ENCODE results near the gene SMARCA4. TPM values are rescaled to one million over a fixed set of nuclear protein-coding genes. Genes with fewer than 3 reads are reported as not detected.

Gene SMARCA4
- total RNA-seq, 2 experiments from 2014 or later, result 97.0 to 98.7 TPM

DNA sequence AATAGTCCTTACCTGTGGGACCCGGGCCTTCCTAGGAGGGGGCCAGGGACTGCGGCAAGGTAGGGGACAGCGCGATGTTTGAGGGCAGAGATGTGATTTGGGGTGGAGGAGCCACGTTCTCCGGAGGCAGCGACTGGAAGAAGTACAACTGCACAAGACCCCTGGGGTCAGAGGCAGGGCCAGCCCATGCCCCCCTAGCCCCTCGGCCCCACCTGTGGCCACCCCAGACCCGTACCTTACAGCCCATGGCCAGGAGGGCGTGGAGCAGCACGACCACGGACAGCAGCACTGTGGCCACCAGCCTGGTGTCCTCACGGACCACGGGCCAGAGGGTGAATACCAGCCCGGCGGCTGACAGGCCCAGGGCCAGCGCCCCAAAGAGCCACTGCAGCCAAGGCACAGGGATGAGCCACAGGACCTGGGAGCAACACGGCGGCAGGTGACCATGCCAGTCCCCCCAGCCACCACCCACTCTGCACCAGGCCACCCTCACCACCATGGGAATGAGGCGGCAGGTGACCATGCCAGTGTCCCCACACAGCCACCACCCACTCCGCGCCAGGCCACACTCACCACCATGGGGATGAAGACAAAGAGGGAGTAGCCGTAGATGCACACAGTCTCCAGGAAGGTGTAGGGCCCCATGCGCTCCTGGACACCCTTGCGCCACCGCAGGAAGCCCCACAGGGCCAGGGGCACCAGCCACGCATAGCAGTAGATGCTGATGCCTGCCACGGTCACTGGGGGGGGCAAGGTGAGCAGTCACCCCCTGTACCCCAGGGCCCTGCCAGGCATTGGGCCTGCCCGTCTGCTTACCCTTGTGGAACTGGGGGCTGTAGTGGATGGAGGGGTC lies 37.3 kb upstream of the SMARCA4 start:
- no peak overlapping the region for H3K4me3 Mint-ChIP-seq
- peaks cover 9% of the 10 kb centered on the region for H3K4me1 Mint-ChIP-seq (ENCODE audit: low read depth)
- H3K27me3 Mint-ChIP-seq, result no peaks in the 10 kb centered on the region
- ATAC-seq (no peak), DNase-seq (no peak)
- H3K36me3 Mint-ChIP-seq (ENCODE audit: low read depth), result peaks cover 6% of the 10 kb centered on the region
- intact Hi-C loops (cut with micrococcal nuclease), result no loop called here
- H3K27ac Mint-ChIP-seq, result no peak overlapping the region
- POLR2A ChIA-PET, result no interaction called here
- TF ChIP-seq, protein P1, sequence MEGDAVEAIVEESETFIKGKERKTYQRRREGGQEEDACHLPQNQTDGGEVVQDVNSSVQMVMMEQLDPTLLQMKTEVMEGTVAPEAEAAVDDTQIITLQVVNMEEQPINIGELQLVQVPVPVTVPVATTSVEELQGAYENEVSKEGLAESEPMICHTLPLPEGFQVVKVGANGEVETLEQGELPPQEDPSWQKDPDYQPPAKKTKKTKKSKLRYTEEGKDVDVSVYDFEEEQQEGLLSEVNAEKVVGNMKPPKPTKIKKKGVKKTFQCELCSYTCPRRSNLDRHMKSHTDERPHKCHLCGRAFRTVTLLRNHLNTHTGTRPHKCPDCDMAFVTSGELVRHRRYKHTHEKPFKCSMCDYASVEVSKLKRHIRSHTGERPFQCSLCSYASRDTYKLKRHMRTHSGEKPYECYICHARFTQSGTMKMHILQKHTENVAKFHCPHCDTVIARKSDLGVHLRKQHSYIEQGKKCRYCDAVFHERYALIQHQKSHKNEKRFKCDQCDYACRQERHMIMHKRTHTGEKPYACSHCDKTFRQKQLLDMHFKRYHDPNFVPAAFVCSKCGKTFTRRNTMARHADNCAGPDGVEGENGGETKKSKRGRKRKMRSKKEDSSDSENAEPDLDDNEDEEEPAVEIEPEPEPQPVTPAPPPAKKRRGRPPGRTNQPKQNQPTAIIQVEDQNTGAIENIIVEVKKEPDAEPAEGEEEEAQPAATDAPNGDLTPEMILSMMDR (IDR thresholded peaks at IDR 0.05), result no peak
- no peaks in the 10 kb centered on the region for H3K9me3 Mint-ChIP-seq
- CTCF ChIA-PET, result no interaction called here

DNA sequence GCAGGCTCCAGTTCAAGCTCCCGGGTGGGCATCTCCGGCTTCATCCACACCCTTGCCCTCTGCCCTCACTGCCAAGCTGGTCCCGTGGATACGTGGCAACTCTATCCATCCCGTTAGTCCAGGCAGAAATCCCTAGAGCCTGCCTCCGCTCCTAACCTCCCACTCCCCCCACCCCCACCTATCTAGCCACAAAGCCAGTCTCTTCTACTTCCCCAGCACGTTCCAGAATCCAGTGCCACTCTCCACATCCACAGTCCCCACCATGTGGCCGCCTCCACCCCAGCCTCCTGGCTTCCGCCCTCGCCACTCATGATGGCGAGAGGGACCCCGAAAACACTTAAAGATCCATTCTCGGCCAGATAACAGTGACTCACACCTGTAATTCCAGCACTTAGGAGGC lies 36.2 kb upstream of the SMARCA4 start:
- ATAC-seq, result no peak
- no peaks in the 10 kb centered on the region for H3K27me3 Mint-ChIP-seq
- no peak overlapping the region for H3K4me3 Mint-ChIP-seq
- no peak overlapping the region for H3K27ac Mint-ChIP-seq
- ChIA-PET POLR2A (no interaction called here), CTCF (no interaction called here)
- DNase-seq, result no peak
- peaks cover 6% of the 10 kb centered on the region for H3K36me3 Mint-ChIP-seq (ENCODE audit: low read depth)
- intact Hi-C loops (cut with micrococcal nuclease), result no loop called here
- TF ChIP-seq, protein P1 (IDR thresholded peaks at IDR 0.05), result no peak
- H3K4me1 Mint-ChIP-seq (ENCODE audit: low read depth), result peaks cover 12% of the 10 kb centered on the region
- no peaks in the 10 kb centered on the region for H3K9me3 Mint-ChIP-seq

DNA sequence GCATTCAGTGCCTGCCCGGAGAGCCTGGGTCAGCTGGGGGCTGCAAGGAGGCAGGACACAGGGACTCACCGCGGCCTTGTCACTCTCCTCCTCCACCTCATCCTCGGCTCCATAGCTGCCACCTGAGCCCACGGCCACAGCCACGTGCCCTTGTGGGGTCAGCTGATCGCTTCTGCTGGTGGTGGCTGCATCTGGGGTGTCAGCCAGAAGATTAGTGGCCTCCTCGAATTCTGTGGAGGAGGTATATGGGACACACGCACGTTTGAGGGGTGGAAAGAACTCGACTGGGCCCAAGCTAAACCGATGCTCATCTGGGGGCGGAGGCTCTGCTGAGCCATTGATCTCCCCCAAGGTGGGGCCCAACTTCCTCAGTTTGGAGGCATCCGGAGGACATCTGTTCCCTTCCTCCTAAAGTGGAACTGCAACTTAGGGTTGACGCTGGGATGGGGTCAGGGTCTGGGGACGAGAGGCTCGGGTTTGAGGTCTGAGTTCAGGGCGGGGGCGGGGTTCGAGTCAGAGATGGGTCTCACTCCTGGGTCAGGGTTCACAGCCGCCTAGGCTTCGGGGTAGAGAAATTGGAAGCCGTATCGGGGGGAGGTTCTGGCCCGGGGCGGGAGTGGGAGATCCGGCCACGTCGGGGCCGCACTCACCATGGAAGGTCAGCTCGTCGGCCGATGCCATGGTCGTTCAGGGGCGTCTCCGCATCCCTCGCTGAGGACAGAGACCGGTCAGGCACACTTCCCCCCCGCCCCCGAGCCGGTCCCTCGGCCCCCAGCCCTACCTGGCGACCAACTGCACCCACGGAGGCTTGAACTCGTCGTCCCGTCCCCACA lies 32.9 kb upstream of the SMARCA4 start:
- H3K4me3 Mint-ChIP-seq, result peak overlapping the region; percentile 93
- no peaks in the 10 kb centered on the region for H3K9me3 Mint-ChIP-seq
- POLR2A ChIA-PET, result no interaction called here
- H3K27me3 Mint-ChIP-seq, result no peaks in the 10 kb centered on the region
- TF ChIP-seq, protein P1 (IDR thresholded peaks at IDR 0.05), result no peak
- peaks cover 5% of the 10 kb centered on the region for H3K36me3 Mint-ChIP-seq (ENCODE audit: low read depth)
- CTCF ChIA-PET, result interaction anchor here (1.7 kb wide), 1 partner anchor 14 kb away, joined by 8 read pairs; no protein-coding TSS in a partner anchor
- DNase-seq (peak; percentile 24), ATAC-seq (peak; percentile 2)
- intact Hi-C loops (cut with micrococcal nuclease), result no loop called here
- H3K27ac Mint-ChIP-seq, result peak overlapping the region; percentile 86
- peaks cover 24% of the 10 kb centered on the region for H3K4me1 Mint-ChIP-seq (ENCODE audit: low read depth)

DNA sequence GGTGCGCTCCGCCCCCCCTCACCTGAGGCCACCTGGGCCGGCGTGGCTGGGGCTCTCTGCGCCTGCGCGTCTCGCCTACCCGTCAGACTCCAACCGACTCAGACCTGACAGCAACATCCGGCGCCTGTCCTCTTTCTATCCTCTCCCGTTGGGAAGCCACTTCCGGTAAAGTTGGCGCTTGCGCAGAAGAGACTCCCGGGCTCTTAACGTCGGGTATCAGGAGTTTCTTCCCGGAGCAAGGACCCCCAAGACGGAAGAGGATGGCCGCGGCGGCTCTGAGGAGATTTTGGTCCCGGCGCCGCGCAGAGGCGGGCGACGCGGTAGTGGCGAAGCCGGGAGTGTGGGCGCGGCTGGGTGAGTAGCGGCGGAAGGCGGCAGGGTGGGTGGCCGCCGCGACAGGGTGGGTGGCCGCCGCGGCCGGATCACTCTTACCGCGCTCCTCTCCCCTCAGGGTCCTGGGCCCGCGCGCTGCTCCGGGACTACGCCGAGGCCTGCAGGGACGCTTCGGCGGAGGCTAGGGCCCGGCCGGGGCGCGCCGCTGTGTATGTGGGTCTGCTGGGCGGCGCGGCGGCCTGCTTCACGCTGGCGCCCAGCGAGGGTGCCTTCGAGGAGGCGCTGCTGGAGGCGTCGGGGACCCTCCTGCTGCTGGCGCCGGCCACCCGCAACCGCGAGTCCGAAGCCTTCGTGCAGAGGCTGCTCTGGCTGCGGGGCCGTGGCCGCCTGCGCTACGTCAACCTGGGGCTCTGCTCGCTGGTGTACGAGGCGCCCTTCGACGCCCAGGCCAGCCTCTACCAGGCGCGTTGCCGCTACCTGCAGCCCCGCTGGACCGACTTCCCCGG lies 32.0 kb upstream of the SMARCA4 start, which contains the start of the genes TIMM29 and YIPF2:
TSS of gene TIMM29 (plus strand) at position 249 of the 839 bp plus-strand sequence. CDS start at position 261, 12 bp downstream.
TSS of gene YIPF2 (minus strand) at position 77 of the 839 bp plus-strand sequence. CDS start 229 bp downstream, outside the sequence.
- intact Hi-C loops (cut with micrococcal nuclease), result no loop called here
- peak; percentile 93 for ATAC-seq
- ChIA-PET POLR2A (interaction anchor here (0.6 kb wide), 1 partner anchor 196 kb away, joined by 3 read pairs; no protein-coding TSS in a partner anchor), CTCF (interaction anchor here (1.7 to 4.4 kb wide), 2 partner anchors 12 to 13 kb away, joined by 8 to 32 read pairs; no protein-coding TSS in a partner anchor)
- peaks cover 5% of the 10 kb centered on the region for H3K36me3 Mint-ChIP-seq (ENCODE audit: low read depth)
- H3K27me3 Mint-ChIP-seq, result no peaks in the 10 kb centered on the region
- H3K9me3 Mint-ChIP-seq, result no peaks in the 10 kb centered on the region
- TF ChIP-seq, protein P1 (IDR thresholded peaks at IDR 0.05), result no peak
- H3K27ac Mint-ChIP-seq, result peak within 1 kb of the TSS; percentile 86
- H3K4me3 Mint-ChIP-seq, result peak within 1 kb of the TSS; percentile 93
- DNase-seq, result peak; percentile 97
- H3K4me1 Mint-ChIP-seq (ENCODE audit: low read depth), result peaks cover 24% of the 10 kb centered on the region

All from activated CD8-positive, alpha-beta T cell treated with anti-CD3 and anti-CD28 coated beads for 36 hours (primary cell).